ENCODE measurements around the gene GATA1. TPM values are rescaled to one million over a fixed set of nuclear protein-coding genes. Genes with fewer than 3 reads are reported as not detected.

The GATA1 gene
- total and polyA plus RNA-seq, 5 donors from 2014 or later: 0.67 TPM; not detected in 4

- peaks cover 0 to 3% (median 0%) of the 10 kb centered on the region in 7 donors for H3K9me3 Mint-ChIP-seq
- peaks cover 12% of the 10 kb centered on the region for H3K27me3 Mint-ChIP-seq
Measured at GRCh38 chrX:48839686-48840085, 53.3 kb downstream of the GATA1 start.

More at GRCh38 chrX:48839686-48840085, 53.3 kb downstream of the GATA1 start:
- Histone ChIP-seq H3K27ac (ENCODE audit: insufficient read depth, low read length, poor library complexity, severe bottlenecking) (no peak overlapping the region), H3K4me1 (ENCODE audit: control insufficient read depth, insufficient read depth, low read length, poor library complexity, severe bottlenecking) (peaks cover 2% of the 10 kb centered on the region), H3K36me3 (ENCODE audit: control insufficient read depth, insufficient read depth, low read length) (no peaks in the 10 kb centered on the region), H3K27me3 (ENCODE audit: control insufficient read depth, insufficient read depth, low read length) (no peaks in the 10 kb centered on the region), H3K4me3 (ENCODE audit: low read depth, low read length) (no peak overlapping the region), H3K9me3 (ENCODE audit: control insufficient read depth in 2 of 2, low read length in 2 of 2) (no peaks in the 10 kb centered on the region)
- Mint-ChIP-seq H3K36me3 (no peaks in the 10 kb centered on the region), H3K4me1 (peaks cover 0 to 12% (median 6%) of the 10 kb centered on the region in 4 donors), H3K4me3 (no peak overlapping the region), H3K27ac (no peak overlapping the region)
- ATAC-seq (ENCODE audit: low read depth in 2 of 2) (no peak), DNase-seq (no peak)

Other genes with a start within 250 kb of the GATA1 start
- gene TBC1D25, start 246.9 kb upstream of the GATA1 start, total RNA-seq: 32.5 TPM
- 10 to 100 TPM; 14.9 to 18.3 (median 16.9) TPM for gene TBC1D25, start 246.9 kb upstream of the GATA1 start, polyA plus RNA-seq
- 309 TPM for gene RBM3, start 212.1 kb upstream of the GATA1 start, total RNA-seq
- gene RBM3, start 212.1 kb upstream of the GATA1 start, polyA plus RNA-seq: 100 to 1,000 TPM; 192 to 258 (median 219) TPM
- 45.8 TPM for gene WDR13, start 189.1 kb upstream of the GATA1 start, total RNA-seq
- gene WDR13, start 189.1 kb upstream of the GATA1 start, polyA plus RNA-seq: 10 to 100 TPM; 33.4 to 53.7 (median 46.0) TPM
- gene WAS, start 102.8 kb upstream of the GATA1 start, total RNA-seq: 101 TPM
- 10 to 100 TPM; 12.4 to 21.8 (median 20.3) TPM for gene WAS, start 102.8 kb upstream of the GATA1 start, polyA plus RNA-seq
- 8.0 TPM for gene SUV39H1, start 89.9 kb upstream of the GATA1 start, total RNA-seq
- 10 to 100 TPM; 10.8 to 15.7 (median 13.3) TPM for gene SUV39H1, start 89.9 kb upstream of the GATA1 start, polyA plus RNA-seq
- not detected for gene GLOD5, start 24.8 kb upstream of the GATA1 start, total RNA-seq
- gene GLOD5, start 24.8 kb upstream of the GATA1 start, polyA plus RNA-seq: not detected
- 86.6 TPM for gene HDAC6, start 15.5 kb downstream of the GATA1 start, total RNA-seq
- 10 to 100 TPM; 12.6 to 22.0 (median 17.7) TPM for gene HDAC6, start 15.5 kb downstream of the GATA1 start, polyA plus RNA-seq
- gene ERAS, start 39.9 kb downstream of the GATA1 start, total RNA-seq: not detected
- gene ERAS, start 39.9 kb downstream of the GATA1 start, polyA plus RNA-seq: not detected
- gene PCSK1N, start 49.0 kb downstream of the GATA1 start, total RNA-seq: 2.6 TPM
- 1 to 10 TPM; 1.4 to 9.2 (median 4.4) TPM for gene PCSK1N, start 49.0 kb downstream of the GATA1 start, polyA plus RNA-seq
- gene TIMM17B, start 111.2 kb downstream of the GATA1 start, total RNA-seq: 31.4 TPM
- 10 to 100 TPM; 47.6 to 65.1 (median 55.2) TPM for gene TIMM17B, start 111.2 kb downstream of the GATA1 start, polyA plus RNA-seq
- 70.0 TPM for gene PQBP1, start 111.3 kb downstream of the GATA1 start, total RNA-seq
- 10 to 100 TPM; 83.7 to 98.9 (median 95.8) TPM for gene PQBP1, start 111.3 kb downstream of the GATA1 start, polyA plus RNA-seq
- 50.0 TPM for gene SLC35A2, start 125.1 kb downstream of the GATA1 start, total RNA-seq
- 10 to 100 TPM in 2 of 4 donors, 1 to 10 TPM in 2; 7.4 to 13.8 (median 9.0) TPM for gene SLC35A2, start 125.1 kb downstream of the GATA1 start, polyA plus RNA-seq
- gene PIM2, start 132.4 kb downstream of the GATA1 start, total RNA-seq: 391 TPM
- gene PIM2, start 132.4 kb downstream of the GATA1 start, polyA plus RNA-seq: 100 to 1,000 TPM; 475 to 549 (median 501) TPM
- 110 TPM for gene OTUD5, start 171.0 kb downstream of the GATA1 start, total RNA-seq
- gene OTUD5, start 171.0 kb downstream of the GATA1 start, polyA plus RNA-seq: 10 to 100 TPM; 20.2 to 38.2 (median 26.4) TPM
- 2.3 TPM for gene KCND1, start 185.3 kb downstream of the GATA1 start, total RNA-seq
- gene KCND1, start 185.3 kb downstream of the GATA1 start, polyA plus RNA-seq: under 1 TPM; 0.05 to 0.11 (median 0.07) TPM
- gene GRIPAP1, start 215.7 kb downstream of the GATA1 start, total RNA-seq: 126 TPM
- gene GRIPAP1, start 215.7 kb downstream of the GATA1 start, polyA plus RNA-seq: 10 to 100 TPM in 1 of 4 donors, 1 to 10 TPM in 3; 8.3 to 10.6 (median 9.2) TPM

All from CD4-positive, CD25-positive, alpha-beta regulatory T cell (primary cell).